CD4-positive, alpha-beta T cell treated with Interleukin-4 for 4 hours (primary cell): Measurements from ENCODE around the gene CHSY1.

ENCODE experiments used
- DNase-seq: peaks from one replicate; pipeline ENCODE4 v3.0.0-alpha.2; 2020

CHSY1 gene

GRCh38 chr15:101185770-101186169 lies 66.1 kb downstream of the CHSY1 start:
- no peak for DNase-seq

- no peak for DNase-seq
Observed at GRCh38 chr15:101185336-101185735, 66.5 kb downstream of the CHSY1 start.

- no peak for DNase-seq
Observed at GRCh38 chr15:101184830-101185229, 67.0 kb downstream of the CHSY1 start.

- DNase-seq: no peak
Observed at GRCh38 chr15:101183931-101184305, 67.9 kb downstream of the CHSY1 start.

- DNase-seq: no peak
Observed at GRCh38 chr15:101183226-101183930, 68.5 kb downstream of the CHSY1 start.

GRCh38 chr15:101182215-101182614 lies 69.6 kb downstream of the CHSY1 start:
- no peak for DNase-seq

GRCh38 chr15:101181349-101181748 lies 70.5 kb downstream of the CHSY1 start:
- no peak for DNase-seq

GRCh38 chr15:101180620-101181307 lies 71.1 kb downstream of the CHSY1 start:
- no peak for DNase-seq

- DNase-seq: no peak
Observed at GRCh38 chr15:101179341-101180153, 72.3 kb downstream of the CHSY1 start.

GRCh38 chr15:101178931-101179330 lies 72.9 kb downstream of the CHSY1 start:
- no peak for DNase-seq

- no peak for DNase-seq
Observed at GRCh38 chr15:101178479-101178878, 73.4 kb downstream of the CHSY1 start.

- no peak for DNase-seq
Observed at GRCh38 chr15:101177866-101178265, 74.0 kb downstream of the CHSY1 start.

- no peak for DNase-seq
Observed at GRCh38 chr15:101176625-101177024, 75.2 kb downstream of the CHSY1 start.

GRCh38 chr15:101175401-101175800 lies 76.4 kb downstream of the CHSY1 start:
- no peak for DNase-seq

GRCh38 chr15:101174152-101174920 lies 77.5 kb downstream of the CHSY1 start:
- DNase-seq: no peak

GRCh38 chr15:101173233-101174119 lies 78.4 kb downstream of the CHSY1 start:
- no peak for DNase-seq

GRCh38 chr15:101172501-101173071 lies 79.3 kb downstream of the CHSY1 start:
- DNase-seq: no peak

GRCh38 chr15:101171954-101172353 lies 79.9 kb downstream of the CHSY1 start:
- DNase-seq: no peak

- no peak for DNase-seq
Observed at GRCh38 chr15:101170568-101171350, 81.1 kb downstream of the CHSY1 start.

GRCh38 chr15:101169495-101170071 lies 82.3 kb downstream of the CHSY1 start:
- no peak for DNase-seq
